HEK293 (cell line): Measurements from ENCODE around the gene ACTA2.

Experiments used
- CTCF ChIP-seq: fragments of 450-650 bp; formaldehyde crosslinking; IDR thresholded peaks from 2 replicates; pipeline ENCODE4 v1.5.1; 2016; ENCODE audit warnings: missing biosample characterization, missing genetic modification characterization
- INSM2 ChIP-seq: fragments of 450-650 bp; formaldehyde crosslinking; IDR thresholded peaks from 2 replicates; pipeline ENCODE4 v1.5.1; 2016; ENCODE audit warnings: missing biosample characterization, missing genetic modification characterization
- REPIN1 ChIP-seq: fragments of 450-650 bp; formaldehyde crosslinking; IDR thresholded peaks from 2 replicates; pipeline ENCODE4 v1.5.1; 2017; ENCODE audit warnings: missing biosample characterization, missing genetic modification characterization, low read depth
- TCF7L2 ChIP-seq: IDR thresholded peaks from 2 replicates; pipeline ENCODE4 v1.6.1; 2011; ENCODE audit warnings: low read depth, mild to moderate bottlenecking, inconsistent platforms, low read length, moderate library complexity, borderline replicate concordance
- ZBTB49 ChIP-seq: fragments of 450-650 bp; formaldehyde crosslinking; IDR thresholded peaks from 2 replicates; pipeline ENCODE4 v1.5.1; 2016; ENCODE audit warnings: missing biosample characterization, missing genetic modification characterization, low read depth
- ZBTB8A ChIP-seq: fragments of 450-650 bp; formaldehyde crosslinking; IDR thresholded peaks from 2 replicates; pipeline ENCODE4 v1.5.1; 2016; ENCODE audit warnings: missing biosample characterization, missing genetic modification characterization
- ZNF155 ChIP-seq: fragments of 450-650 bp; formaldehyde crosslinking; IDR thresholded peaks from 2 replicates; pipeline ENCODE4 v1.5.1; 2016; ENCODE audit warnings: missing biosample characterization, missing genetic modification characterization
- ZNF18 ChIP-seq: fragments of 450-650 bp; formaldehyde crosslinking; IDR thresholded peaks from 2 replicates; pipeline ENCODE4 v1.5.1; 2016; ENCODE audit warnings: missing biosample characterization, missing genetic modification characterization
- ZNF23 ChIP-seq: fragments of 450-650 bp; formaldehyde crosslinking; IDR thresholded peaks from 2 replicates; pipeline ENCODE4 v1.5.1; 2016; ENCODE audit warnings: missing biosample characterization, missing genetic modification characterization, borderline replicate concordance
- ZNF274 ChIP-seq, 2 experiments: fragments of 200-500 bp in 1 of 2; fragments of 450-650 bp in 1 of 2; sonication (Bioruptor generic) in 1 of 2; formaldehyde crosslinking in 1 of 2; IDR thresholded peaks; 2 replicates each; pipeline versions ENCODE4 v1.5.1 to v1.6.1; 2014 to 2016; ENCODE audit warnings: borderline replicate concordance in 1 of 2, inconsistent platforms in 1 of 2, low read length in 1 of 2, missing biosample characterization in 1 of 2, missing genetic modification characterization in 1 of 2
- ZNF629 ChIP-seq: fragments of 450-650 bp; formaldehyde crosslinking; IDR thresholded peaks from 2 replicates; pipeline ENCODE4 v1.5.1; 2017; ENCODE audit warnings: missing biosample characterization, missing genetic modification characterization
- ZNF658 ChIP-seq: fragments of 450-650 bp; formaldehyde crosslinking; IDR thresholded peaks from 2 replicates; pipeline ENCODE4; 2016; ENCODE audit warnings: missing biosample characterization, missing genetic modification characterization
- ZNF777 ChIP-seq: fragments of 450-650 bp; formaldehyde crosslinking; IDR thresholded peaks from 2 replicates; pipeline ENCODE4 v1.5.1; 2017; ENCODE audit warnings: missing biosample characterization, missing genetic modification characterization, borderline replicate concordance

- no peak for TF ChIP-seq REPIN1
- TF ChIP-seq ZNF23 (tag by site-specific recombination) = no peak
- TF ChIP-seq ZNF658 = no peak
- TF ChIP-seq TCF7L2 = no peak
- no peak for TF ChIP-seq ZNF777 (tag by site-specific recombination)
- no peak for TF ChIP-seq ZBTB8A (tag by site-specific recombination)
- TF ChIP-seq INSM2 = no peak
- TF ChIP-seq ZNF274 (IDR thresholded peaks at IDR 0.05; ENCODE audit: low read length) = no peak
- TF ChIP-seq ZNF274 (tag by site-specific recombination; IDR thresholded peaks at IDR 0.05; ENCODE audit: borderline replicate concordance) = no peak
- no peak for TF ChIP-seq ZNF155
- TF ChIP-seq CTCF = no peak
- no peak for TF ChIP-seq ZNF18 (tag by site-specific recombination)
- TF ChIP-seq ZNF629 = no peak
- TF ChIP-seq ZBTB49 = no peak
Measured at GRCh38 chr10:88911851-88912250, 40.7 kb downstream of the ACTA2 start.
